Esophagus mucosa (tissue), 1 donor: ENCODE measurements around the gene PPP2R3C. TPM values are rescaled to one million over a fixed set of nuclear protein-coding genes. Genes with fewer than 3 reads are reported as not detected.
"Not testable (repeated sequence)": the region's sequence is repeated elsewhere in the genome, so short reads cannot be mapped to it uniquely, and the experiment has no call there.

Source experiments
- ATAC-seq: fragments of 200-7000 bp; cut with Tn5 transposase; one replicate; pipeline ENCODE4 v1.9.1; 2020
- total RNA-seq: library from RNA; stranded (reverse); gene quantifications from one replicate; pipeline ENCODE4 v1.2.4, GENCODE V29; 2023
- donor health status: DM: yes; HTN: yes; CAD: no.

Gene PPP2R3C
- total RNA-seq = 11.8 TPM

- ATAC-seq = peak; percentile 97
These were observed at the start of gene PPP2R3C, which contains the start of gene PRORP for GRCh38 chr14:35121887-35122695. TSS of gene PPP2R3C (minus strand) at chr14:35121990. CDS start at chr14:35121959, 31 bp downstream. TSS of gene PRORP (plus strand) at chr14:35122552. CDS start at chr14:35123246, 694 bp downstream.

GRCh38 chr14:35167496-35167895, 45.7 kb upstream of the PPP2R3C start:
- ATAC-seq = no peak

GRCh38 chr14:35164849-35165248, 43.1 kb upstream of the PPP2R3C start:
- no peak for ATAC-seq

- ATAC-seq = no peak
These were observed 41.6 kb upstream of the PPP2R3C start for GRCh38 chr14:35163384-35163783.

- no peak for ATAC-seq
These were observed 39.4 kb upstream of the PPP2R3C start for GRCh38 chr14:35161231-35161630.

- peak; percentile 96 for ATAC-seq
These were observed 38.1 kb upstream of the PPP2R3C start for GRCh38 chr14:35159742-35160409.

- no peak for ATAC-seq
These were observed 37.3 kb upstream of the PPP2R3C start for GRCh38 chr14:35158951-35159653.

GRCh38 chr14:35158491-35158890, 36.7 kb upstream of the PPP2R3C start:
- ATAC-seq = no peak

GRCh38 chr14:35155962-35156361, 34.2 kb upstream of the PPP2R3C start:
- no peak for ATAC-seq

GRCh38 chr14:35154016-35154415, 32.2 kb upstream of the PPP2R3C start:
- no peak for ATAC-seq

GRCh38 chr14:35152531-35152930, 30.7 kb upstream of the PPP2R3C start:
- ATAC-seq = not testable (repeated sequence)

- no peak for ATAC-seq
These were observed 27.4 kb upstream of the PPP2R3C start for GRCh38 chr14:35149239-35149638.

- no peak for ATAC-seq
These were observed 25.9 kb upstream of the PPP2R3C start for GRCh38 chr14:35147711-35148110.

GRCh38 chr14:35147186-35147585, 25.4 kb upstream of the PPP2R3C start:
- ATAC-seq = no peak

- ATAC-seq = no peak
These were observed 24.9 kb upstream of the PPP2R3C start for GRCh38 chr14:35146711-35147149.

GRCh38 chr14:35144029-35144428, 22.2 kb upstream of the PPP2R3C start:
- ATAC-seq = no peak

GRCh38 chr14:35140718-35141581, 19.2 kb upstream of the PPP2R3C start:
- peak; percentile 52 for ATAC-seq

GRCh38 chr14:35138585-35138984, 16.8 kb upstream of the PPP2R3C start:
- no peak for ATAC-seq

- ATAC-seq = peak; percentile 13
These were observed 12.7 kb upstream of the PPP2R3C start for GRCh38 chr14:35134329-35135123.

GRCh38 chr14:35133542-35134328, 11.9 kb upstream of the PPP2R3C start:
- peak; percentile 15 for ATAC-seq
